ENCODE data around the gene RGMA. TPM values are rescaled to one million over a fixed set of nuclear protein-coding genes. Genes with fewer than 3 reads are reported as not detected.

The RGMA gene
- total RNA-seq, 1 donor from 2014 or later = 56.6 TPM

DNA sequence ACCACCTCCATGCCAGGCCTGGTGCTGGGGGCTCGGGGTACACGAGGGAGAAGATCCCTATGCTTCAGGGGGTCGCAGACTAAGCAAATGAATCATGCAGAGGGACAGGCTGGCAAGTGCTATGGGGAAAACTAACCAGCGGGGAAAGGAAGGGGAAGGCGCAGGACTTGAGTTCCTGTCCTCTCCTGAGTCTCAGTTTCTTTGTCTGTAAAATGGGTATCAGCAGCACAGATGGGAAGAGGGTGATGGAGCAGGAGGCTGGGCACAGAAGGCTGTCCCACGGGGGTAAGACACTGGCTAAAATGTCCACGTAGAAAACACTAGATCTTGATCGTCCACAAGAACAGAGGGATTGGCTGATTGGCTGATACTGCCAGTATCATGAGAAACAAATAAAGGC lies 39.8 kb downstream of the RGMA start:
- no peak for DNase-seq
- H3K27me3 Mint-ChIP-seq (ENCODE audit: unreplicated experiment) = peaks cover 16% of the 10 kb centered on the region

DNA sequence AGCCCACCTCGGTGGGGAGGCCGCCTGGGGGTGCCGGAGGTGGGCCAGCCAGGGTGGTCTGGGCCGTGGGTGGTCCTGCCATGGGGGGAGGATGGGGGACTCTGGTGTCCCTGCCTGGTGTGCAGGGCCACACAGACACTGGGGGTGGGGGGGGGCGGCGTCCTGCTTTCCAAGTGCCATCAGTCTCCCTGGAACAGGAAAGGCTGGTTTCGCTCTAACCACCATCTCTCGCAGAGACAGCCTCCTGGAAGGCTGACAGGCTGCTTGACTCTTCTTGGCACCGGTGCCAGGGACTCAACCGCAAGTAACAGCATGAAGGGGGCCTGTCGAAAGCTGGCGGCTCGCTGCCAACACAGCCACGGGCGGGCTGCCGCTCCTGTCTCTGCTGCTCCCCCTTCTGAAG lies 40.3 kb downstream of the RGMA start:
- TF ChIP-seq, protein P1, sequence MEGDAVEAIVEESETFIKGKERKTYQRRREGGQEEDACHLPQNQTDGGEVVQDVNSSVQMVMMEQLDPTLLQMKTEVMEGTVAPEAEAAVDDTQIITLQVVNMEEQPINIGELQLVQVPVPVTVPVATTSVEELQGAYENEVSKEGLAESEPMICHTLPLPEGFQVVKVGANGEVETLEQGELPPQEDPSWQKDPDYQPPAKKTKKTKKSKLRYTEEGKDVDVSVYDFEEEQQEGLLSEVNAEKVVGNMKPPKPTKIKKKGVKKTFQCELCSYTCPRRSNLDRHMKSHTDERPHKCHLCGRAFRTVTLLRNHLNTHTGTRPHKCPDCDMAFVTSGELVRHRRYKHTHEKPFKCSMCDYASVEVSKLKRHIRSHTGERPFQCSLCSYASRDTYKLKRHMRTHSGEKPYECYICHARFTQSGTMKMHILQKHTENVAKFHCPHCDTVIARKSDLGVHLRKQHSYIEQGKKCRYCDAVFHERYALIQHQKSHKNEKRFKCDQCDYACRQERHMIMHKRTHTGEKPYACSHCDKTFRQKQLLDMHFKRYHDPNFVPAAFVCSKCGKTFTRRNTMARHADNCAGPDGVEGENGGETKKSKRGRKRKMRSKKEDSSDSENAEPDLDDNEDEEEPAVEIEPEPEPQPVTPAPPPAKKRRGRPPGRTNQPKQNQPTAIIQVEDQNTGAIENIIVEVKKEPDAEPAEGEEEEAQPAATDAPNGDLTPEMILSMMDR (IDR thresholded peaks at IDR 0.05; ENCODE audit: partially characterized antibody, unreplicated experiment) = no peak
- Mint-ChIP-seq H3K36me3 (ENCODE audit: unreplicated experiment) (peaks cover 19% of the 10 kb centered on the region), H3K4me1 (ENCODE audit: low read depth, unreplicated experiment) (peaks cover 9% of the 10 kb centered on the region), H3K4me3 (ENCODE audit: unreplicated experiment) (no peak overlapping the region), H3K27me3 (ENCODE audit: unreplicated experiment) (peaks cover 16% of the 10 kb centered on the region), H3K27ac (ENCODE audit: unreplicated experiment) (no peak overlapping the region), H3K9me3 (ENCODE audit: unreplicated experiment) (peaks cover 16% of the 10 kb centered on the region)
- DNase-seq = no peak

More for the DNA sequence above, 39.8 kb downstream of the RGMA start:
- TF ChIP-seq, protein P1 (IDR thresholded peaks at IDR 0.05; ENCODE audit: partially characterized antibody, unreplicated experiment) = no peak
- Mint-ChIP-seq H3K4me3 (ENCODE audit: unreplicated experiment) (no peak overlapping the region), H3K36me3 (ENCODE audit: unreplicated experiment) (peaks cover 20% of the 10 kb centered on the region), H3K27ac (ENCODE audit: unreplicated experiment) (peak overlapping the region; percentile 64), H3K9me3 (ENCODE audit: unreplicated experiment) (peaks cover 16% of the 10 kb centered on the region), H3K4me1 (ENCODE audit: low read depth, unreplicated experiment) (peaks cover 9% of the 10 kb centered on the region)

DNA sequence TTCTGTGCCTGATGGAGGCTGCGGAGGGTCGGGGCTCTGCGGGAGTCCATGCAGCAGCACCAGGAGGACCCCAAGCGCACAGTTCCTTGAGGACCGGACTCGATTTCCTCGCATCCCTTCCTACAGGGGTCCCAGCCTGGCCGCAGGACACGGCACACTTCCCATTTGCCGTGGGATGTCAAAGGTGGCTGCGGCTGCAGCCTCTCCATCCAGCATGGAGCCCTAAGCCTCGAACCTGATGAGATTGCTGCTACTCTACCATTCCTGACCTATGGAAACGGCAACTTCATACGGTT lies 40.6 kb downstream of the RGMA start:
- no peak for DNase-seq
- peaks cover 15% of the 10 kb centered on the region for H3K27me3 Mint-ChIP-seq (ENCODE audit: unreplicated experiment)
- H3K36me3 Mint-ChIP-seq (ENCODE audit: unreplicated experiment) = peaks cover 16% of the 10 kb centered on the region
- H3K27ac Mint-ChIP-seq (ENCODE audit: unreplicated experiment) = no peak overlapping the region
- peaks cover 9% of the 10 kb centered on the region for H3K4me1 Mint-ChIP-seq (ENCODE audit: low read depth, unreplicated experiment)
- peaks cover 16% of the 10 kb centered on the region for H3K9me3 Mint-ChIP-seq (ENCODE audit: unreplicated experiment)
- TF ChIP-seq, protein P1 (IDR thresholded peaks at IDR 0.05; ENCODE audit: partially characterized antibody, unreplicated experiment) = no peak
- no peak overlapping the region for H3K4me3 Mint-ChIP-seq (ENCODE audit: unreplicated experiment)

DNA sequence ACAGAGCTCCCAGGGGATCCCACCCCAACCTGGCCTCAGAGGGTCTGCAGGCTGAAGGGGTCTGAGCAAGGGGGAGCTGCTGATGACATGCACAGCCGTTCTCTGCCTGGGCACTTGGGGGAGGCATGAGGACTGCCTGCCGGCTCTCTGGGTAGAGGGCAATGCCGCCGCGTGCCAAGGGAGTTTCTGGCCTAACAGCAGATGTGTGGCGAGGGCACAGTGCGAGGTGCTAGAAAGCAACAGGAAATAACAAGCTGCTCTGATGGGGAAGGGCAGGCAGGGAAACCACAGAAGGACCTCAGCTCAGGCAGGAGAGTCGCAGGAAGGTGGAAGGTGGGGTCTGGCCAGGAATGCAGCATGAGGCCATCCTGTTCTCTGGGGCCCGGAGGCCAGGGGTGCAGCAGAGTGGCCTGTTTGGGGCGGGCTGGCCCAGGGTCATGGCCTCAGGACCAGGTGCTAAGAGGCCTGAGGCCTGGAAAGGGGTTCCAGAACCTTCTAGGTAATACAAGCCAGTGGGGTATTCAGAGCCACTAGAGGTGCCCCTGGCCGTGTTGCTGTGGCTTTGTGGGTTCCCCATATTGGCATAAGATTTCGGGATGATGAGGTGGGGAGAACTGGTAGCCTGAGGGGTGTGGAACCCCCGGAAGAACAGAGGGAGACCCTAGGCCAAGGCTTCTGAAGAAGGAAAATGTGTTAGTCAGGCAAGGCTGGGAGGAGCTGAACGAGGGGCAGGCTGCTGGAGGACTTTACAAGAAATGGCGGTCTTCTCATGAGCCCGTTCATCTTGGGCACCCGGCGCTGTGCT lies 41.2 kb downstream of the RGMA start:
- Mint-ChIP-seq H3K36me3 (ENCODE audit: unreplicated experiment) (peaks cover 21% of the 10 kb centered on the region), H3K27ac (ENCODE audit: unreplicated experiment) (peak overlapping the region; percentile 52), H3K4me1 (ENCODE audit: low read depth, unreplicated experiment) (peaks cover 15% of the 10 kb centered on the region), H3K9me3 (ENCODE audit: unreplicated experiment) (peaks cover 22% of the 10 kb centered on the region), H3K27me3 (ENCODE audit: unreplicated experiment) (peaks cover 19% of the 10 kb centered on the region), H3K4me3 (ENCODE audit: unreplicated experiment) (no peak overlapping the region)
- TF ChIP-seq, protein P1 (IDR thresholded peaks at IDR 0.05; ENCODE audit: partially characterized antibody, unreplicated experiment) = no peak
- no peak for DNase-seq

DNA sequence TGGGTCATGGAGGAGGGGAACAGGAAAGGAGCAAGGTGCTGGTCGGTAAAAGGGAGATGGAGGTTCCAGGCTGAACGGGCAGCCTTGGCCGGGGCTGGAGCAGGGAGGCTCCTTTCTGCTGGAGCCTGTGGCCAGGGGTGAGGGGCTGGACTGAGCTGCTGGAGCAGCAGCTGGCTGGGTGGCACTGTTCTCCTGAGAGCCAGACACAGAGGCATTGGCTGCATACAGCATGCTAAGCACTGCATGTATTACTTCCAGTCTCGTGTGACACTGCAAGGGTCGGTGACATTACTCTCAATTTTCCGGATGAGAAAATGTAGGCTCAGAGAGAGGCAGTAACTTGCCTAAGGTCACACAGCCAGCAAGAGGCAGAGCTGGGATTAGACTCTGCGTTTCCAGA lies 42.3 kb downstream of the RGMA start:
- Mint-ChIP-seq H3K4me1 (ENCODE audit: low read depth, unreplicated experiment) (peaks cover 23% of the 10 kb centered on the region), H3K9me3 (ENCODE audit: unreplicated experiment) (peaks cover 23% of the 10 kb centered on the region), H3K4me3 (ENCODE audit: unreplicated experiment) (no peak overlapping the region), H3K36me3 (ENCODE audit: unreplicated experiment) (peaks cover 21% of the 10 kb centered on the region), H3K27ac (ENCODE audit: unreplicated experiment) (no peak overlapping the region), H3K27me3 (ENCODE audit: unreplicated experiment) (peaks cover 19% of the 10 kb centered on the region)
- TF ChIP-seq, protein P1 (IDR thresholded peaks at IDR 0.05; ENCODE audit: partially characterized antibody, unreplicated experiment) = no peak
- no peak for DNase-seq

All from glutamatergic neuron (in vitro differentiated cells).